SKM-1 treated with dmso at 0.1 percent for 144 hours (cell line): Measurements from ENCODE around the gene HOOK1.
"Not testable (repeated sequence)": the region's sequence is repeated elsewhere in the genome, so short reads cannot be mapped to it uniquely, and the experiment has no call there.

Source experiments
- DNase-seq: peaks from one replicate; lab custom pipeline; 2025; ENCODE audit not compliant: unreplicated experiment; lab: John Stamatoyannopoulos, UW

Gene HOOK1

DNA sequence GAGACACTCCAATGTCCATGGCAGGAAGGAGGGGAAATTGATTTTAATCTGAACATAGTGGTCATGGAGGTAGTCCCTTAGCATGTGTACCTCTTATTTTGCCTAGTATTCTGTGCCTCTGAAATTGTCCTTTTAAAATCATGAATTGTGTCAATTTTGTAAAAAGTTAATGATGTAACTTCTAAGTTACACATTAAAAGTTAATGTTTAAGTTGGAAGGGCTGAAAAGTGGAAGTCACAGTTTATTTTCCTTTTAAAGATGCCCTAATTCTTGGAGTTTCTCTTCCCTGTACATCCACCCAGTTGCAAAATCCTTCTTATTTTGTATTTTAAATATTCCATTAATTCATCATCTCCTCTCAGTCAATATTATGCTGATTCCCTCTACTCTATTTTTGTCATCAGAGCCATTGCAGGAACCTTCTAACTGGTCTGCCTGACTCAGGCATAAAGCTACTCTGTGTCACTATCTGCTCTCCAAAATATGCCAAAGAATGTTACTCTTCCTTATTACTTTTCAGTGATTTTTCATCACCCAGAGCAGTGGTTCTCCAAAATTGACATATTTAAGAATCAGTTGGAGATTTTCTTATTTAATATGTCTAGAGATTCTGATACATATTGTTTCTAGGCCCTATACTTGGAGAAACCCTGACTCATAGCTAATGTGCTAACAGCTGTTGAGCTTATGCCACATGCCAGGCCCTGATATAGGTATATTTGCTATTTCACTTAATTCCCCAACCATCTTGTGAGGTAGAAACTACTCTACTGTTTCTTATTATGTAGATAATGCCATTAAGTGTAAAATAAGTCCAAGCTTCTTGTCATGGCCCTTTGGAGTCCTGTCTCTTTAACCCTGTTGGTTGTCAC, 5.1 kb downstream of the HOOK1 start:
- DNase-seq, result no peak

DNA sequence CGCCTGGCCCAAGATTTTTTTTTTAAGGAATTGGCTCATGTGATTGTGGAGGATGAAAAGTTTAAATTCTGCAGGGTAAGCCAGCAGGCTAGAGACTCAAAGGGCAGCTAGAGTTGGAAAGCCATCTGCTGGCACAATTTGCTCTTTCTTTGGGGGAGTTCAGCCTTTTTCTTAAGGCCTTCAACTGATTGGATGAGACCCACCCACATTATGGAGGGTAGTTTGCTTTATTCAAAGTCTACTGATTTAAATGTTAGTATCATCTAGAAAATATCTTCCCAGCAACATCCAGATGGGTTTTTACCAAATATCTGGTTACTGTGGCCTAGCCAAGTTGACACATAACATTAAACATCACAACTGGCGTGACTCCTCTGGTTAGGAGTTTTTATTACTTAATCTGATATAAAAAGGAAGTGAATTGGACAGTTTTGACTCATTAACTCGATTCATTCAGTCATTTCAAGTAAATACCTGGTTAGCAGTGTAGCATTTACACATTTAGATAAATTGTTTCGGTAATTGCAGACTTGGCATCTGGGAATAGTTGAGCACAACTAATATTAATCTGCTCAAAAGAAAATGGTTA, 12.4 kb downstream of the HOOK1 start:
- DNase-seq, result no peak

DNA sequence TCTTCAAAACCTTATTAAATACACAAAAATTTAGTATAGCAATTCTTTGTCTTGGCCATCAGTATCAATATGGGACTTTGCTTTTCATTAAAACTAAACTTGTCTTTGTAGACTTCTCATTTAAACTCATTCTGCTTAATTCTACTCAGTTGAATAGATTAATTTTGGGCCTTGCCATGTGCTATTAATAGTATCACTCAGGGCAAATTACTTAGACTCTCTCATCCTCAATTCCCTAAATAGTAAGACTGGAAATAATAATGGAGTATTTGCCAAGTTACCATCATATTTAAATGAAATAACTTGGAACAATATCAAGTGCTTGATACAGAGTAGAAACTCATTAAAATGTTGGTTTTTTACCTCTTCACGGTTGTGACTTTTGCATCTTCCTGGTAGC, 13.4 kb downstream of the HOOK1 start:
- DNase-seq, result no peak

DNA sequence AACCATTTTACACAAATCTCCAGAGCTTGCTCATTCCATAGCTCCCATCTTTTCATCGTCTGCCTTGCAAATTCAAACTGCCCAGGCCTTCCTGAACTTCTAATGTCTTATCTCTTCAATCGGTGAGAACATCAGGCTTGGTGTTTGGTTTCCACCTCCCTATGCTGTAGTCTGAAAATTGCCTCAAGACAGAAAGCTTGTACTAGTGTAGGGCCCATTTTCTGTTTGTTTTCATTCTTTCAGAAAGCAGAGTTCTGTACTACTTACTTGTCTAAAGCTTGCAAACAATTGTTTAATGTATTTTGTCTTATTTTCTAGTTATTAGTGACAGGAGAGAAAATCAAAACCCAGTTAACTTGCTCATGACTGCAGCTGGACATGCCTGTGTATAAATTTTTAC, 16.8 kb downstream of the HOOK1 start:
- no peak for DNase-seq

GRCh38 chr1:59833022-59833421, 18.3 kb downstream of the HOOK1 start:
- no peak for DNase-seq

- no peak for DNase-seq
Measured at GRCh38 chr1:59833991-59834390, 19.2 kb downstream of the HOOK1 start.

DNA sequence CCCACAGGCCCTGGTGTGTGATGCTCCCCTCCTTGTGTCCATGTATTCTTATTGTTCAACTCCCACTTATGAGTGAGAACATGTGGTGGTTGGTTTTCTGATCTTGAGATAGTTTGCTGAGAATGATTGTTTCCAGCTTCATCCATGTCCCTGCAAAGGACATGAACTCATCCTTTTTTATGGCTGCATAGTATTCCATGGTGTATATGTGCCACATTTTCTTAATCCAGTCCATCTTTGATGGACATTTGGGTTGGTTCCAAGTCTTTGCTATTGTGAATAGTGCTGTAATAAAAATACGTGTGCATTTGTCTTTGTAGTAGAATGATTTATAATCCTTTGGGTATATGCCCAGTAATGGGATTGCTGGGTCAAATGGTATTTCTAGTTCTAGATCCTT, 23.1 kb downstream of the HOOK1 start:
- DNase-seq, result not testable (repeated sequence)

- DNase-seq, result no peak
Measured at GRCh38 chr1:59845091-59845490, 30.3 kb downstream of the HOOK1 start.

DNA sequence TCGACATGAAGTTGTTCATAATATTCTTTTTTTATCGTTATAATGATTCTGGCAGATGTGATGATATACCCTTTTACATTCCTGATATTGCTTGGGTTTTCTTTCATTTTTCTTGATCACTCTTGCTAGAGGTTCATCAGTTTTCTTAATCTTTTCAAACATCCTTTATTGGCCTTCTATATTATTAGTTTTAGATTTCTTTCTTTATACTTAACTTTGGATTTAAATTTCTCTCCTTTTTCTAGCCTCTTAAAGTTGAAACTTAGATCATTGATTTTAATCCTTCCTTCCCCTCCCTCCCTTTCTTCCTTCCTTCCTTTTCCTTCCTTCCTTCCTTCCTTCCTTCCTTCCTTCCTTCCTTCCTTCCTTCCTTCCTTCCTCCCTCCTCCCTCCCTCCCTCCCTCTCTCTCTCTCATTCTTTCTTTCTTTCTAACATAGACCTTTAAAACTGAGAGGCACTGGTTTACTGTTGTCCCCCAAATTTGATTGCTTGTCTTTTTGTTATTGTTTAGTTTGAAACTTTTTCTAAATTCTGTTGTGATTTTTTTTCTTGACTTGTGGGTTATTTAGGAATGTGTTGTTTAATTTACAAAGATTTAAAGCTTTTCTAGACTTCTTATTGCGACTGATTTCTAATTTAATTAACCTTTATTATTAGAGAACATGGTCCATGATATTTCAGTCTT, 31.6 kb downstream of the HOOK1 start:
- DNase-seq, result no peak

- DNase-seq, result no peak
Measured at GRCh38 chr1:59846895-59847282, 32.1 kb downstream of the HOOK1 start.

GRCh38 chr1:59852117-59852516, 37.4 kb downstream of the HOOK1 start:
- no peak for DNase-seq

DNA sequence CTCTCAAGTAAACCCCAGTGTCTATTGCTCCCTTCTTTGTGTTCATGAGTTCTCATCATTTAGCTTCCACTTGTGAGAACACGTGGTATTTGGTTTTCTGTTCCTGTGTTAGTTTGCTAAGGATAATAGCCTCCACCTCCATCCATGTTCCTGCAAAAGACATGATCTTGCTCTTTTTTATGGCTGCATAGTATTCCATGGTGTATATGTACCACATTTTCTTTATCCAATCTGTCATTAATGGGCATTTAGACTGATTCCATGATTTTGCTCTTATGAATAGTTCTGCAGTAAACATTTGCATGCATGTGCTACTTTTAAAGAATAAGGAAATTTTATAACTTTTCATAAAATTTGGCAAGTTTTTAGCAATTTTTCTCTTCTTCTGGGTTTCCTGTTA, 40.5 kb downstream of the HOOK1 start:
- not testable (repeated sequence) for DNase-seq

DNA sequence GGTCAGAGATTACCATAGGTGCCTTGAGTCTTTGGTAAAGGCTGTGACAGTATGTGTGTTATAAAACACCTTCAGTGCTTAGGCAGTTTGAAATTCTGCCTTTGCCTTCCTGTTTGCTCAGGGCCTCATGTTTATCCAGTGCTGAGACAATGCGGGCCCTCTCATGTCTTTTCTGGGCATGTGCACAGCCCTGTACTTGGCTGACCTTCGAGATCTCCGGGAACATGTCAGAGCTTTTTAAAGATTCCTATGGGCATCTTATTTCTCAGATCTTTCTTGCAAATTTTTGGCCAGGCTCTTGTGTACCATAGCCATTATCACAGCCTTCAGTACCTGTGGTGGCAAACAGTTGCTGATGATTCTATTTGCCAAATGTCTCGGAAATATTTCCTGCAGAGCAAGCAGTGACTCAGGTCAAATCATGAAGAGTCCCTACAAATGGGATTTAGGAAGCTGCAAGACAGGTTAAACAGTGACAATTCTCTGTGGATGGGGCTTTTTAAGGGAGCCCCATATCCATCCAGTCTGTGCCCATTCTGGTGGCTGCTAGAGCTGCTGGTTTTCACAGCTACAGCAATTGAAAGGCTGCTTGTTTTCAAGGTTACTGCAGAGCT, 42.1 kb downstream of the HOOK1 start:
- DNase-seq, result no peak

DNA sequence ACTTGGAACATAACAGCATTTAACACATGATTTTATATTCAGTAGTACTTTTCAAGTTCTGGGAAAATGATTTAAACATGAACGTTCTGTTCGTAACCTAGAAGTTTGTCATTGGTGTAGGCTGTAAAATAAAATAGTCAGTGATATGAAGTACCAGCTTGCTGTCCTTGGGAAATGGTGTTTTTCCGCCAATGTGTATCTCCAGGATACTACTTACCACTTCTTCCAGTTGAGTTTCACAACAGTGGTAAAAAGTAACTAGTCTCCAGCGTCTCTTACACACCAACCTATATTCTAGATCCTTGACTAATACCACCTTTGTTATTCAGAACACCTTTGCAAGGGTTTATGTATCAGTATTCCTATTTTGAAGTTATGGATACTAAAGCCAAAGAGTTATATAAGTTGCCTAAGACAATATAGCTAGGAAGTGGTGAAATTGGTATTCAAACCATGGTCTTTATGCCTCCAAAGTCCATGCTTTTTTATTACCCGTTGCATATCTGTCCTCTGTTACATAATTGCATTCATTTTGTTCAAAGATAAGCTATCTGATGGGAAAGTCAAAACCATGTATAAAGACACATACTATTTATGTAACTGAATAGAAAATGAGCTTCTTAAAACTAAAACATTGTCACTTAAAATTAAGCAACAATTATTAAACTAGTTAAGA, 43.1 kb downstream of the HOOK1 start:
- DNase-seq, result no peak

DNA sequence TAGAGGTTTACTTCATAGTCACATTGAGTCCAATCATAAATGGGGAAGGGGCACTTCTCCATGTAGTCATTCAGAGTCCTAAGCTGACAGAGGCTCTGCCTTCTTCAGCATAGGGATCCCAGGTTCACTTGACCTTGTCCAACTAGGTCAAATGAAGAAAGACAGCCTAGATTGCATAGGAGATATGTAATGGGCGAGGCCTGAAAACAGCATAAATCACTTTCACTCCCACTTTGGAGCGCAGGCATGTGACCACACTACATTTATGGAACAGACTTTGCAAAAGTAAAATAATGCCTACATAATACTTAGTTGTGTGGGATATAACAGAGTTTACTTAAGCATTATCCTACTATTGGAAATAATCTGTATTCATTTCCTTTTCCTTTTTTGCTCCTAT, 51.7 kb downstream of the HOOK1 start:
- no peak for DNase-seq

- no peak for DNase-seq
Measured at GRCh38 chr1:59871746-59872145, 57.0 kb downstream of the HOOK1 start.

- DNase-seq, result no peak
Measured at GRCh38 chr1:59877108-59877682, 62.4 kb downstream of the HOOK1 start.

GRCh38 chr1:59878370-59878769, 63.6 kb downstream of the HOOK1 start:
- DNase-seq, result no peak

DNA sequence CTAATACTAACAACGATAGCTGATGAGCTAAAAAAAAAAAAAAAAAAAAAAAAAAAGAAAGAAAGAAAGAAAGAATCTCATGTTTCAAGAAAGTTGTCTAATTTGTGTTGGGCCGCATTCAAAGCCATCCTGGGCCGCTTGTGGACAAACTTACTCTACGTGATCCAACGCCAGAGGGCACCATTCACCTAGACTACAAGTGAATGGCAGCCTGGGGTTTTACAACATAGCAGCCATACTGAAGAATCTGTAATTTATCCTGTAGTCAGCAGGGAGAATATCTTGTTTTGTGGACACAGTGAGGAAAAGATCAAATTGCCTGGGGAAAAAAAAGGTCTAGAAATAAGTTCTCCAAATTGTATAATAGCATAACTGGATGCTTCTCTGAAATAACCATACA, 64.8 kb downstream of the HOOK1 start:
- peak; percentile 10 for DNase-seq

DNA sequence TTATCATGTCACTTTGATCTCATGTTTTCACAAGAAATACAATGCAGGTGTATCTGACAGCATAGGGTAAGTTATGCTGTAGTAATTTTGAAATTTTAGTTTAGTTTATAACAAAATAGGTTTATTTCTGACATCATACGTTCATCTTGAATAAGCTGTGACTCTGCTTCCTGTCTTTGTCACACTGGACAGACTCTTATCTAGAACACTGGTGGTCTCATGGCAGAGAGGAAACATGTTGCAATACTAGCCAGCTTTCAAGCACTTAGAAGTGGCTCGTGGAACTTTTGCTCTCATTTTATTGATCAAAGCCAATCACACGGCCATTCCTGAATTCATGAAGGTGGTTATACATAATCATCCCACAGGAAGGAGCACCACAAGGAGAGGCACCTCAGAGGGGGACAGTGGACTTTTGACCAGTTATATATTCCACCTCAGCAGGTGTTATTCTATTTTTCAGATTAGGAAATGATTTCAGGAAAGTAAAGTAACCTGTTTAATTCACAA, 65.3 kb downstream of the HOOK1 start:
- no peak for DNase-seq

DNA sequence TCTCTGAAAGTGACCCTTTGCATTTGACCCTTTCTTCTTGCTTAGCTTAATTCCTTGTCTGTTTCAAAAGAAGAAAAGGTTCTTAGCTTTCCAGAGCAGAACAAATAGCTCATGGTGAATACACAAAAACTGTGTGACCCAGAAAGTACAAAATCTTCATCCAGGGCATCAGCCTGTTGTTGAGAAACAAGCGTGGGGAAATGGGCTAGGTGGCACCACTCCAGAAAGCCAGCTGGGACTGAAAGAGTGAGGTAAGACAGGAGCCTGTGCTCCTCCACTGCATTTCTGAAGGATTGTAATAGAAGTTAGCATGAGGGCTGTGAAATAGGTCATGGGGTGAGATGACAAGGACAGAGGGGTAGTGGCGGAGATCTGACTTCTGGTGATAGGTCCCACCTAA, 66.0 kb downstream of the HOOK1 start:
- DNase-seq, result no peak
